CD4-positive, alpha-beta T cell (primary cell): ENCODE data around the gene CA7. TPM values are rescaled to one million over a fixed set of nuclear protein-coding genes. Genes with fewer than 3 reads are reported as not detected.

ENCODE experiments used
- ATAC-seq: fragments of 200-7000 bp; cut with Tn5 transposase; one replicate; pipeline ENCODE4 v1.10.0; 2022; ENCODE audit warnings: mild to moderate bottlenecking; ENCODE audit not compliant: poor library complexity
- CTCF ChIA-PET: fragments of 350-600 bp; sonication (Branson Sonifier 250); formaldehyde crosslinking; loops from one replicate; lab custom pipeline; 2021; ENCODE audit warnings: antibody characterized with exemption, inconsistent platforms; lab: Charles Lee
- POLR2A ChIA-PET: fragments of 350-600 bp; sonication (Branson Sonifier 250); formaldehyde crosslinking; loops from one replicate; lab custom pipeline; 2021; ENCODE audit warnings: antibody characterized with exemption, inconsistent platforms; lab: Charles Lee
- DNase-seq, 14 experiments: peaks; one replicate each; pipeline ENCODE4 v3.0.0-alpha.2; 2013 to 2020; ENCODE audit warnings: mixed read lengths in 2 of 14
- H3K27ac ChIP-seq, 2 donors: one replicate each; pipeline versions ENCODE4 v1.5.1 to v1.7.0; 2013; ENCODE audit warnings: low read length in 2 of 2, low read depth in 1 of 2, mild to moderate bottlenecking in 1 of 2
- H3K27me3 ChIP-seq, 2 experiments: 1 replicate in 1 of 2; 2 replicates in 1 of 2; pipeline versions ENCODE4 v1.6.1 to v1.7.0; 2013; ENCODE audit warnings: low read length in 2 of 2, control low read depth in 1 of 2, mild to moderate bottlenecking in 1 of 2, moderate library complexity in 1 of 2; ENCODE audit not compliant: insufficient read depth in 2 of 2, control insufficient read depth in 1 of 2
- H3K36me3 ChIP-seq: one replicate; pipeline ENCODE4 v1.6.1; 2013; ENCODE audit warnings: low read length, control low read depth; ENCODE audit not compliant: insufficient read depth
- H3K4me1 ChIP-seq: one replicate; pipeline ENCODE4 v1.6.1; 2013; ENCODE audit warnings: low read length, control low read depth; ENCODE audit not compliant: insufficient read depth
- H3K4me3 ChIP-seq: one replicate; pipeline ENCODE4 v1.5.1; 2013; ENCODE audit warnings: mild to moderate bottlenecking, low read length, moderate library complexity
- H3K9me3 ChIP-seq, 2 experiments: 1 replicate in 1 of 2; 2 replicates in 1 of 2; pipeline versions ENCODE4 v1.6.1 to v1.7.0; 2013; ENCODE audit warnings: low read length in 2 of 2, mild to moderate bottlenecking in 2 of 2, control low read depth in 1 of 2, moderate library complexity in 1 of 2; ENCODE audit not compliant: control insufficient read depth in 1 of 2, insufficient read depth in 1 of 2
- H3K27ac Mint-ChIP-seq: one replicate; pipeline ENCODE4 v1.8.0; 2020; ENCODE audit warnings: mixed read lengths
- H3K27me3 Mint-ChIP-seq: one replicate; pipeline ENCODE4 v1.8.0; 2021; ENCODE audit warnings: mixed read lengths
- H3K36me3 Mint-ChIP-seq: one replicate; pipeline ENCODE4 v1.8.0; 2021; ENCODE audit warnings: low read depth, mixed read lengths
- H3K4me1 Mint-ChIP-seq: one replicate; pipeline ENCODE4 v1.8.0; 2021; ENCODE audit warnings: low read depth, mixed read lengths
- H3K4me3 Mint-ChIP-seq: one replicate; pipeline ENCODE4 v1.8.0; 2020; ENCODE audit warnings: mild to moderate bottlenecking, mixed read lengths
- H3K9me3 Mint-ChIP-seq: one replicate; pipeline ENCODE4 v1.8.0; 2020; ENCODE audit warnings: mixed read lengths
- intact Hi-C, 2 experiments: fragments of 100-400 bp; cut with DNase I in 1 of 2; cut with micrococcal nuclease in 1 of 2; formaldehyde crosslinking; loops; one replicate each; pipeline versions ENCODE4 v1.15.1 to v1.9.0; 2023 to 2025; cut with DNase I, micrococcal nuclease
- total RNA-seq, 174 experiments: library from RNA in 2 of 174; stranded (reverse) in 2 of 174; gene quantifications; one replicate each; pipeline ENCODE4 v1.2.3 and lab custom pipeline; 2021 to 2026
- TF ChIP-seq, protein P1 (sequence below): fragments of 200-600 bp; IDR thresholded peaks from one replicate; pipeline ENCODE4 v1.8.0; 2022; ENCODE audit warnings: antibody characterized with exemption, mild to moderate bottlenecking

CA7 gene
- total RNA-seq, 2 experiments from 2014 or later, result not detected

DNA sequence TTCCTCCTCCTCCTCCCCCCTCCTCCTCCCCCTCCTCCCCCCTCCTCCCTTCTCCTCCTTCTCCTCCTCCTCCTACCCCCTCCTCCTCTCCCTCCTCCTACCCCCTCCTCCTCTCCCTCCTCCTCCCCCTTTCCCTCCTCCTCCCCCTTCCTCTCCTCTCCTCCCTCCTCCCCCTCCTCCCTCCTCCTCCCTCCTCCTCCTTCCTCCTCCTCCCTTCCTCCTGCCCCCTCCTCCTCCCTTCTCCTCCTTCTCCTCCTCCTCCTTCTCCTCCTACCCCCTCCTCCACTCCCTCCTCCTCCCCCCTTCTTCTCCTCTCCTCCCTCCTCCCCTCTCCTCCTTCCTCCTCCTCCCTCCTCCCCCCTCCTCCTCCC, 29.5 kb downstream of the CA7 start:
- H3K36me3 ChIP-seq, result no peaks in the 10 kb centered on the region
- no peak overlapping the region for H3K4me3 Mint-ChIP-seq
- intact Hi-C loops, result loop anchor here in 1 of 2 experiments (5.0 kb wide), 1 partner anchor 311 kb away; no protein-coding TSS in a partner anchor
- DNase-seq, result no peak
- H3K27me3 ChIP-seq, result no peaks in the 10 kb centered on the region
- ChIA-PET CTCF (interaction anchor here (0.8 to 3.7 kb wide), 11 partner anchors 8 to 55 kb away, joined by 3 to 39 read pairs (median 5); partner anchors contain the start of genes NAE1 and RRAD), POLR2A (interaction anchor here (1.0 to 2.2 kb wide), 2 partner anchors 12 to 43 kb away, joined by 4 to 20 read pairs; partner anchors contain the start of gene NAE1)
- no peaks in the 10 kb centered on the region for H3K27me3 Mint-ChIP-seq
- H3K9me3 Mint-ChIP-seq, result no peaks in the 10 kb centered on the region
- peaks cover 27% of the 10 kb centered on the region for H3K4me1 Mint-ChIP-seq
- H3K9me3 ChIP-seq, result no peaks in the 10 kb centered on the region
- ATAC-seq, result no peak
- no peak overlapping the region for H3K4me3 ChIP-seq
- no peaks in the 10 kb centered on the region for H3K36me3 Mint-ChIP-seq
- H3K4me1 ChIP-seq, result peaks cover 25% of the 10 kb centered on the region
- TF ChIP-seq, protein P1, sequence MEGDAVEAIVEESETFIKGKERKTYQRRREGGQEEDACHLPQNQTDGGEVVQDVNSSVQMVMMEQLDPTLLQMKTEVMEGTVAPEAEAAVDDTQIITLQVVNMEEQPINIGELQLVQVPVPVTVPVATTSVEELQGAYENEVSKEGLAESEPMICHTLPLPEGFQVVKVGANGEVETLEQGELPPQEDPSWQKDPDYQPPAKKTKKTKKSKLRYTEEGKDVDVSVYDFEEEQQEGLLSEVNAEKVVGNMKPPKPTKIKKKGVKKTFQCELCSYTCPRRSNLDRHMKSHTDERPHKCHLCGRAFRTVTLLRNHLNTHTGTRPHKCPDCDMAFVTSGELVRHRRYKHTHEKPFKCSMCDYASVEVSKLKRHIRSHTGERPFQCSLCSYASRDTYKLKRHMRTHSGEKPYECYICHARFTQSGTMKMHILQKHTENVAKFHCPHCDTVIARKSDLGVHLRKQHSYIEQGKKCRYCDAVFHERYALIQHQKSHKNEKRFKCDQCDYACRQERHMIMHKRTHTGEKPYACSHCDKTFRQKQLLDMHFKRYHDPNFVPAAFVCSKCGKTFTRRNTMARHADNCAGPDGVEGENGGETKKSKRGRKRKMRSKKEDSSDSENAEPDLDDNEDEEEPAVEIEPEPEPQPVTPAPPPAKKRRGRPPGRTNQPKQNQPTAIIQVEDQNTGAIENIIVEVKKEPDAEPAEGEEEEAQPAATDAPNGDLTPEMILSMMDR, result no peak
- H3K27ac ChIP-seq, result no peak overlapping the region
- H3K27ac Mint-ChIP-seq, result peak overlapping the region; percentile 32

DNA sequence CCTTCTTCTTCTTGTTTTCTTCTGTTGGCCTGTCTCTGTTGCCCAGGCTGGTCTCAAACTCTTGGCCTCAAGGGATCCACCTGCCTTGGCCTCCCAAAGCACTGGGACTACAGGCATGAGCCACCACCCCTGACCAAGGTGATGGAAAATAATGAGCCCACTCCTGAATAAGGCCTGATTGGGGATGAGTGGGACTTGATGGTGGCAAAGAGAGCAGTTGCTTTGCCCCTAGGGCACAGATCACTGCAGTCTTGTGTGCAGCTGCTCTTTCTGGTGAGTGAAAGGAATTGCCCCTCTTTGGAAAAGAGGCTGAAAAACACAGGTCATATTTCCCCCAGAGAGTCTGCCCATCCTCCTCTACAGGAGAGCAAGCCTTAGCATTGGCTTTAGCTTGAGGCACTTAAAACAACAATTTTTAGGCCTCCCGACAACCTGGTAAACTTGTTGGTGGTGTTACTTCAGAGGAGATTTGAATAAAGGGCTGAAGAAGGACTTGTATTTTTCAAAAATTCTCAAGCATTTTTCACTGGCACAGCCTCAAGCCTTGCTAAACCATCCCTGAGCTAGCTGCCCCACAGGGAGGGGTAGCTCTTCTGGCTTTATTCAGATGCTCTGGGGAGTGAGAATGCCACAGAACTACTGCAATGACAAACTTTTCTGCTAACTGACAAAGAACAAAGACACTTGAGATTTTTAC, 30.0 kb downstream of the CA7 start:
- DNase-seq, result no peak
- H3K4me3 Mint-ChIP-seq, result peak overlapping the region; percentile 54
- H3K36me3 ChIP-seq, result no peaks in the 10 kb centered on the region
- no peaks in the 10 kb centered on the region for H3K27me3 ChIP-seq
- H3K4me1 Mint-ChIP-seq, result peaks cover 27% of the 10 kb centered on the region
- H3K27me3 Mint-ChIP-seq, result no peaks in the 10 kb centered on the region
- ChIA-PET CTCF (interaction anchor here (3.7 kb wide), 1 partner anchor 43 kb away, joined by 39 read pairs; the partner anchor contains the start of gene NAE1), POLR2A (interaction anchor here (0.6 to 2.2 kb wide), 2 partner anchors 44 to 45 kb away, joined by 4 to 20 read pairs; partner anchors contain the start of gene NAE1)
- no peak for ATAC-seq
- peak overlapping the region in 1 of 2 donors; percentile 29 for H3K27ac ChIP-seq
- H3K4me1 ChIP-seq, result peaks cover 26% of the 10 kb centered on the region
- no peak overlapping the region for H3K4me3 ChIP-seq
- peak overlapping the region; percentile 76 for H3K27ac Mint-ChIP-seq
- H3K36me3 Mint-ChIP-seq, result no peaks in the 10 kb centered on the region
- intact Hi-C loops, result loop anchor here in 1 of 2 experiments (5.0 kb wide), 1 partner anchor 312 kb away; no protein-coding TSS in a partner anchor
- TF ChIP-seq, protein P1, result no peak
- H3K9me3 ChIP-seq, result no peaks in the 10 kb centered on the region
- H3K9me3 Mint-ChIP-seq, result no peaks in the 10 kb centered on the region

DNA sequence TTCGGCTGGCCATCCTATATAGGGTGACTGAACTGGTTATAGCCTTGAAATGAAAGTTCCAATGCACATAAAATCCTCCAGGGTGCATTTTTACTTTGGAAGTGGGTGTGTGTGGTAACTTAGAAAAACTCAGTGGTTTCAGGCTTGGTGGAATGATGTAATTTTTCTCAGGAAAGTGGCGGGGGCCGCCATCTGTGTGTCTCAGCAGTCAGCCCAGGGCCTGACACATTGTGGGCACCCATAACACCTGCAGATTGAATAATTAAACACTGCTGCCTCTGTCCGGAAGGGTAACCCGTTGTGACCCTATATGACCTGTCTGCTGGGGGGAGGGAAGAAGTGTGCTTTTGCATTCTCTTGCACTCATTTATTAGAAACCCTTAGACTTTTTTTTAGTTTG, 33.9 kb downstream of the CA7 start:
- no peaks in the 10 kb centered on the region for H3K27me3 Mint-ChIP-seq
- DNase-seq, result peak in 2 of 14 experiments; percentile 22 to 37
- ChIA-PET CTCF (interaction anchor here (0.9 kb wide), 1 partner anchor 10 kb away, joined by 5 read pairs; no protein-coding TSS in a partner anchor), POLR2A (no interaction called here)
- Histone ChIP-seq H3K36me3 (no peaks in the 10 kb centered on the region), H3K4me1 (peaks cover 49% of the 10 kb centered on the region), H3K9me3 (no peaks in the 10 kb centered on the region), H3K27me3 (no peaks in the 10 kb centered on the region), H3K4me3 (no peak overlapping the region), H3K27ac (no peak overlapping the region)
- peak overlapping the region; percentile 83 for H3K4me3 Mint-ChIP-seq
- H3K27ac Mint-ChIP-seq, result no peak overlapping the region
- TF ChIP-seq, protein P1, result no peak
- no peaks in the 10 kb centered on the region for H3K9me3 Mint-ChIP-seq
- no peak for ATAC-seq
- intact Hi-C loops, result no loop called here
- H3K4me1 Mint-ChIP-seq, result peaks cover 44% of the 10 kb centered on the region
- peaks cover 4% of the 10 kb centered on the region for H3K36me3 Mint-ChIP-seq
